ENCODE data around the gene MUC21.
"Not testable (repeated sequence)": the region's sequence is repeated elsewhere in the genome, so short reads cannot be mapped to it uniquely, and the experiment has no call there.

The MUC21 gene

DNA sequence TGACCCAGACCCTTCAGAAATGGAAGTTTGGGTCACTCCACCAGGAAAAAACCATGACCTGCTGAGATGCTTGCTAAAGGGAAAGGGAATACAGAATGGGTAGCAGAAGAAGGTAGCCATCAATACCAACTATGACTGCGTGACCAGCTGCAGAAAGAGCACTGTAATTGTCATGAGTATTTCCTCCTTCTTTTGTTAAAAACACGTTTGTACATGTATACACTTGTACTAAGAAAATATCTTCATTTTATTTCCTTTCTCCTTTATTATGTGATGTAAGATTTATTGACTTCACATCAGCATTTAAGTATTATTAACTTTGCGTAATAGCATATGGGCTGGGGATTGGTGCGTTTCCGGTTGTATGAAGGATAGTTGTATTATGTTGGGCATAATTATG is 12.6 kb upstream of the MUC21 start:
- no peak for DNase-seq

DNA sequence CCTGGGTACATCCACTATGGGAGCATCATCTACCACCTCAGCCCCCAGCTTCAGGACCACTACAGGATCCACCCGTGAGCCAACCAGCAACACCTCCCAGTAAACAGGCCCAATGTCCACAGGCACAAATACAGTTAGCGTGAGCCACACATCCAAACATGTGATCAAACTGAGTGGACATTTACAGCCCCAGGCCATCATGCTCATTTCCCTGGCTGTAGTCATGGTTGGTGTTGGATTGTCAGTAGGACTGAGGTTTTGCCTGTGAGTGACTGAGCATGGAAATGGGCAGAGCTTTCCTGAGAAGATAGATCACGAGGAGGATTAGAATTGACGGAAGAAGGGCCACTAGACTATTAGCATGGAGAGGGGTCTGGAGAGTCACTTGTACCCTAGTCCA is 10.7 kb upstream of the MUC21 start:
- DNase-seq = no peak

DNA sequence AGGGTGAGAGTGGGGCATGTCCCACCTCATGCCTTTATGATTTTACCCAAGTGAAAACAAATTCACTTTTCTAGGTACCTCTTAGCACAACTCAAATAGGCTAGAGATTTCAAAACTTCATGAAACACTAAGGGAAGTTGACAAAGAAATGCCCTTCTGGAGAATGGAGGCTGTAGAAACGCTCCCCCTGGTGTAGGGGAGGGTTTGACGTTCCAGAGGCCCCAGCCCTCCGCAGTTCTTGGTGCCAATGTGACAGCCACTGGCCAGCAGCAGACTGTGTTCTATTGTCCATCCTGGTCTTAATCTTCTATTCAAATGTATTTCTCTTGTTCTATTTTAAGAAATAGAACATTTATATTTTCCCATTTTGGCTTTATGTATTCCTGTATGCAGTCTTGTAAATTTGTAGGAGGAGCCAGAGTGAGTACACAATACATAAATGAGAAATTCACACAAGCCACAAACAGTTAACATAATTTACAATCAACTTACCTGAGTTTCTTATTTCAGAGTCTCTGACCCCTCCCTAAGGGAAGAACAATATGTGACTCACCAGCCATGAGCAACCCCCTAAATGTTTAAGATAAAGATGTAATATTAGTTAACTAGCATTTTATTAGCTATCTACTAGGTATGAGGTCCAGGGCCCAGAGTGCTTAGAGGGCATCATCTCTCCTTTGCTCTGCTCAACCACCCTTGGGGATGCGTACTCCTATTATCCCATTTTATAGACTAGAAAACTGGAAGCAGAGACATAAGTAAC is 8.8 kb upstream of the MUC21 start:
- no peak for DNase-seq

DNA sequence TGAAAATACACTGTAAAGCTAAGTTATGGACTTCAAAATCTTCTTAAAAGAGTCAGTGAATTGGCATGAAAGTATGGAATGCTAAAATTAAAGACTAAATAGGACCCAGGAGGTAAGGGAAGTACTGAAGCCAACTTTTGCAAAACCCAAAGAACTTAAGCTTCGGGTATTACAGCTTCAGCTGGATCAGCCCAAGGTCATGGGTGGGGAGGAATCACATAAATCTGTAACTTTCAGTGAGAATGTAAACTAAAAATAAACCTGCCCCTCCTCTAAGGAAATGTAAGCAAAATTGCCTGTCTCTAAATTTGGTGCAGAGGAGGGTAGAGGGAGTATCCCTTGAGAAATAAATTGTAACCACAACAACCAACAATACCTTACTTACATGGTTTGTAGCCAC is 4.4 kb upstream of the MUC21 start:
- DNase-seq = no peak

DNA sequence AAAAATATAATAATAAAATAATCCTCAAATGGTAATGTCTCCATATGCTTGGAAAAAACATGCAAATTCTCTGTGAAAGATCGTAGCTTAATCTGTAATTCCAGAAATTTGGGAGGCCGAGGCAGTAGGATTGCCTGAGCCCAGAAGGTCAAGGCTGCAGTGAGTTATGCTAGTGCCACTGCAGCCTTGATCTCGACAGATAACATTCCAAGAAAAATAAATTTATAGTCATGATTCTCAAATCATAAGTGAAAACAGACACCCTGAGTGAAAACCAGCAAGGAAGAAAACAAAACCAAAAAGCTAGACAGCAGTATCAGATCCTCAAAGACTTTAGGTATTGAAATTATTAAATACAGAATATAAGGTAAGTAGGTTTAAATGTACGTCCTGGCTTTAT is 3.8 kb upstream of the MUC21 start:
- DNase-seq = no peak

DNA sequence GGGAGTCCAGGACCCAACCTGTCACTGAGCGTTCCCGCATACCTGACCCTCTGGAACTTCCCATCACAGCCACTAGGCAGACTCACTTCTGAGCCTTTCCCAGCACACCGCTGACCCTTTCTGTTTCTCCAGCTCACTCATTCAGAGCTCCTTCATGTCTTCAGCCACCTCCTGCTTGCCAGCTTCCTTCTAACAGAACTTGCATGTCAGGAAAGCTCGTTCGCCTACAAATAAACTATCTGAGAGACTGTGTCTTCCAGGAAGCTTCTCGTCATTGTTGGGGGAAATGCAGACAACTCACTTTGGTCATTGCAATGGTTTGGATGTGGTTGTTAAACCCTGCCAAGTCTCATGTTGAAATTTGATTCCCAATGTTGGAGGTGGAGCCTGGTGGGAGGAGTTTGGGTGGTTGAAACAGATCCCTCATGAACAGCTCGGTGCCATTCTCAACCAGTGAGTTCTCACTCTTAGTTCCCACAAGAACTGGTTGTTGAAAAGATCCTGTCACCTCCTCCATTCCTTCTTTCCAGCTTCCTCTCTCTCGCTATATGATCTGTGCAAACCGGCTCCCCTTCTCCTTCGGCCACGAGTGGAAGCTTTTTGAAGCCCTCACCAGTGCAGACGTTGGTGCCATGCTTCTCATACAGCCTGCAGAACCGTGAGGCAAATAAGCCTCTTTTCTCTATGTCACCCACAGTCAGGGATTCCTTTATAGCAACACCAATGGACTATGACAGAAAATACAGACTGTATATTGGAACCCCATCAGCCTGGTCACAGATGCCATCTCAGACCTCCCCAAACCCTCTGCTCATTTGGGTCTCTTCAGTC is 1.4 kb upstream of the MUC21 start:
- no peak for DNase-seq

DNA sequence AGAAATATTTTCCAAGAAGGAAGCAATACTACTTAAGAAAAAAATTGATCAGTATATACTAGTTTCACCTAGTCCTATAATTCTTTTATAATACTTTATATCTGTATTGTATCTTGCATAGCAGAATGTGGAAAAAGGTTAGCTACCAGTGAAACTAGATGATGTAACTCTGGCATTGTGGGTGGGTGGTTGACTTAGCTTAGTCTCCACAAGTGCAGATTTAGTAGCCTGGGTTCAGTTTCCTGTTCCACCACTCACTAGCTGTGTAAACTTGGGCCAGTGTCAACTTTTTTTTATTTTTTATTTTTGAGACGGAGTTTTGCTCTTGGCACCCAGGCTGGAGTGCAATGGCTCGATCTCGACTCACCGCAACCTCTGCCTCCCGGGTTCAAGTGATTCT is 2.0 kb downstream of the MUC21 start:
- no peak for DNase-seq

DNA sequence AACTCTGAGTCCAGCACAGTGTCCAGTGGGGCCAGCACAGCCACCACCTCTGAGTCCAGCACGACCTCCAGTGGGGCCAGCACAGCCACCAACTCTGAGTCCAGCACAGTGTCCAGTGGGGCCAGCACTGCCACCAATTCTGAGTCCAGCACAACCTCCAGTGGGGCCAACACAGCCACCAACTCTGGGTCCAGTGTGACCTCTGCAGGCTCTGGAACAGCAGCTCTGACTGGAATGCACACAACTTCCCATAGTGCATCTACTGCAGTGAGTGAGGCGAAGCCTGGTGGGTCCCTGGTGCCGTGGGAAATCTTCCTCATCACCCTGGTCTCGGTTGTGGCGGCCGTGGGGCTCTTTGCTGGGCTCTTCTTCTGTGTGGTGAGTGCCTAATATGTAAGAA is 3.8 kb downstream of the MUC21 start:
- no peak for DNase-seq

DNA sequence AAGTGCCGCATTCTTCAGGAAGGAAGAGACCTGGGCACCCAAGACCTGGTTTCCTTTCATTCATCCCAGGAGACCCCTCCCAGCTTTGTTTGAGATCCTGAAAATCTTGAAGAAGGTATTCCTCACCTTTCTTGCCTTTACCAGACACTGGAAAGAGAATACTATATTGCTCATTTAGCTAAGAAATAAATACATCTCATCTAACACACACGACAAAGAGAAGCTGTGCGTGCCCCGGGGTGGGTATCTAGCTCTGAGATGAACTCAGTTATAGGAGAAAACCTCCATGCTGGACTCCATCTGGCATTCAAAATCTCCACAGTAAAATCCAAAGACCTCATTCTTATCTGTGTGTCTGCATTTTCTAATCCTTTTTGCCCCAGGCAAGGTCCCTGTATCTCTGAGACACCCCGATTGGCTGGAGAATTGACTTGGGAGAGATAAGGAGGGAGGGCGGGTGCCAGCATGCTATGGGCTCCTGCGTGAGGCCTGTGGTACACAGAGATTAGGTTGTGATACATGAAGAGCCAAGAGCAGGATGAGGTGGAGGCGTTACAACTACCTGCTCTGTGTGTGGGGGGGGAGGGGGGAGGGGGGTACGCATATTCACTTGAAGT is 4.8 kb downstream of the MUC21 start:
- DNase-seq = no peak

DNA sequence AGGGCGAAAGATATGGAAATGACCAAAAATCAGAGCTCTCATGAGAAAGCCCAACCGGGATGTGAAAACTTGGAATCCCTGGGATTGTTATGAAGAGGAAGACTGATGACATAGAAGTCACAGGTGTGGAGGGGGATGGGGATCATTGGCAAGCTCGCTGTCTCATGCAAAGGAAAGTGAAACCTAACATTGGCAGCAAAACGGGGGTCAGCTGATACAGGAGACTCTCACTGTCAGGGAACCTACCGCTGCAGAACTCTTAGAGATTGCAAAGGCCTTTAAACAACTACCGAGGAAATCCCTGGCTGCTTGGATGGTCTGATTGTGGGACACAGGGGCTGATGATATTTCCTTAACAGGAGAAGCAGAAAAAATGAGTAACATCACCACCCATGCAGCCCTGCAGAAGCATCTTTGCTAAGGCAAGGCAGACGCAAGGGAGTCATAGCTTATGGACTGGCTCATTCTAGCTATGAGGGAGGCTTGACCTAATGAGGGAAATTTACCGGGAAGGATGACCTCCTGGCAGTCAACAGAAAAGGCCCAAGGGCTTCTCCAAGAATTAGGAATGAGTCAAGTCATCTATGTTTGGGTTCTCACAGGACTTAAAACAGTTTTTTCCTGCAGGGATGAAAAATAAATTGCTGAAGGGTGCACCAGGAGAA is 7.0 kb downstream of the MUC21 start:
- DNase-seq = no peak

DNA sequence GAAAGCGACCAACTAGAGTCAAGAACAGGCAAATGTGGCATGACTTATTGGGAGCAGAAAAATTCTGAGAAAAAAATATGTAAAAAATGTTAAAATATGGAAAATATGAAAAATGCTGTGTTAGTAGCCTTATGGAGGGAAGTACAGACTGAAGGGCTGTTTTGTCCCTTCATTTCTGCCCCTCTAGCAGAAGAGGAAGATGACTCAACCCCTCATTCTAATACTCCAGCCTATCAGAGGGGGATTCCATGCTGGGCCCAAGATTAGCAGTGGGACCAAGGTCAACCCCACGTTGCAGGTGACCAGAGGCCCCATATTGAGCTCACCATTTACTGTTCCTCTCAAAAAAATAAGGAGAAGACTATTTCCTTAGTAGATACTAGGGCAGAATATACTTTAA is 8.4 kb downstream of the MUC21 start:
- DNase-seq = no peak

DNA sequence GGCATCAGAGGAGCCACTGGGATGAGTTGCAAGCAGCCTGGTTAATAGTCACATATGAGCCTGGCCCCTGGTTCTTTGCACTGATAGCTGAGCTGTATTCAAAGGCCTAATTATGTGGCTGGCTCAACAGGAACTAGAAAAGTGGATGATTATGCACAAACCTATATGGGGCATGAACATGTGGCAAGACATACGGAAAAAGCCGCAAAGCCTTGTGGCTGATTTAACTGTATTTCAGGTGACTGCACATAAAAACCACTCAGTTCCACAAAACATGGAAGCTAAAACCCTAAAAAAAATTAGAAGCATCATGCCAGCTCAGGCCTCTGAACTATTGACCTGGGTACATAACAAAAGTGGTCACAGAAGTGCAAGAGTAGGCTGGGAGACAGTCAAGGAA is 13.8 kb downstream of the MUC21 start:
- DNase-seq = no peak

DNA sequence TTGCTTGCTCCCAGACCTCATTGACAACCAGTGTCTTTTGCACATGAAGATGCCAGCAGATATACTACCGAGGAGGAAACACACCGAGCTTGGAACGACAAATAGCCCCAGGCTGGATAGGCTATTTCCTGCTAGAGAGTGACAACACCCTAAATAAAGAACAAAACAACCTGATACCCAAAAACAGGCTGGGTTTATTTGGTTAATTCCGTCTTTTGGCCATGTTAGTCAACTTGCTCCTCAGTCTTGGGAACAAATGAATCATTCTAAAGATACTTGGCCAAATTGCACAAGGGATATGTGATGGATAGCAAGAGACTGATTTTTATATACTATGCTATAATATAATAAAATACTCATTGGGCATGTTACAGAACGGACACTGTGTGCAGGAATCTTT is 15.3 kb downstream of the MUC21 start:
- DNase-seq = no peak

DNA sequence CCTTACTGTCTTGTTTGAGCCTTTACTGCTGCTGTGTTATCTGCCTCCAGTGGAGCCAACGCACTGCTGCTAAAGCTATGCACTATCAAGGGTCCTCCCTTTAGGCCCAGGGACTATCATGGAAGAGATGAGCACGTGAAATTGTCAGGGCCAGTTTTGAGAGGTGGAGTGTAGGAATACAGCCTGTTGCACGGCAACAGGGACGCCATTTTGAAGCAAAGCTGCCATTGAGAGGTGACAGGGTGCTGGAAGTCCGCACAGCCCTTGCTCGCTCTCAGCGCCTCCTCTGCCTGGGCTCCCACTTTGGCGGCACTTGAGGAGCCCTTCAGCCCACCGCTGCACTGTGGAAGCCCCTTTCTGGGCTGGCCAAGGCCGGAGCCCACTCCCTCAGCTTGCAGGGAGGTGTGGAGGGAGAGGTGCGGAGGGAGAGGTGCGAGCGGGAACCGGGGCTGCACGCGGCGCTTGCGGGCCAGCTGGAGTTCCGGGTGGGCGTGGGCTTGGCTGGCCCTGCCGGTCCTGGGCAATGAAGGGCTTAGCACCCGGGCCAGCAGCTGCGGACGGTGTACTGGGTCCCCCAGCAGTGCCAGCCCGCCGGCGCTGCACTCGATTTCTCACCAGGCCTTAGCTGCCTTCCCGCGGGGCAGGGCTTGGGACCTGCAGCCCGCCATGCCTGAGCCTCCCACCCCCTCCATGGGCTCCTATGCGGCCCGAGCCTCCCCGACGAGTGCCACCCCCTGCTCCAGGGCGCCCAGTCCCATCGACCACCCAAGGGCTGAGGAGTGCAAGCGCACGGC is 16.7 kb downstream of the MUC21 start:
- not testable (repeated sequence) for DNase-seq

DNA sequence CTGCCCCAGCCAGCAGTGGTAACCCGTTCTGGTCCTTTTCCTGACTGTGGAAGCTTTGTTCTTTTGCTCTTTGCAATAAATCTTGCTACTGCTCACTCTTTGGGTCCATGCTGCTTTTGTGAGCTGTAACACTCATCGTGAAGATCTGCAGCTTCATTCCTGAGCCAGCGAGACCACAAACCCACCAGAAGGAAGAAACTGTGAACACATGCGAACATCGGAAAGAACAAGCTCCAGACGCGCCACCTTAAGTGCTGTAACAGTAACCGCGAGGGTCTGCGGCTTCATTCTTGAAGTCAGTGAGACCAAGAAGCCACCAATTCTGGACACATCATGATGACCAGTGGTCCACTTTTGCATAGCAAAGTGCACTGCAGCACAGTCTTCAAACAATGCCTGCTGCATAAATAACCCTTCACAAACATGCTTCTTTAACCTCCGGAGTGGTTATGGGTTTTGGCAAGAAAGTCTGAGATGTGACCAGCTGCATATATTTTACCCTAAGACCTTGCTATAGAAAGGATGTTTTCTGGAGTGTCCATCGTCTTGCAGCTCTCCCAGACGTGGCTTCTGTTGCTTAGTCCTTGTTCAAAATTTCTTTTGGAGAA is 17.9 kb downstream of the MUC21 start:
- DNase-seq = no peak

DNA sequence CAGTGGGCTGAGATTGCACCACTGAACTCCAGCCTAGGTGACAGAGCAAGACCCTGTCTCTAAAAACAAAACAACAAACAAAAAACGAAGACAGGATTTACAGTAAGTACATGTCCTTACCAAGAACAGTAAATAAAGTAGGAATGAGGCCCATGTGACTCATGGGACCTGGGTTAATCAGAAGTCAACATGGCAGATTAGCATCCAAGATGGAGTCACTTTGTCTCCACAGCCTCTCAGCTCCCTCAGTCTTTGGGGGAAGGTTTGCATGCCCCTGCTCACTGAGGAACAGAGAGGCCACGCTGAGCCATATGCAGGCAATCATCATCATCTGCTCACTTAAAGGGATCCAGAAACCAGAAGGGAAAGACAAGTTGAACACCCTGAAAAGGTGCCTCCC is 19.0 kb downstream of the MUC21 start:
- no peak for DNase-seq

DNA sequence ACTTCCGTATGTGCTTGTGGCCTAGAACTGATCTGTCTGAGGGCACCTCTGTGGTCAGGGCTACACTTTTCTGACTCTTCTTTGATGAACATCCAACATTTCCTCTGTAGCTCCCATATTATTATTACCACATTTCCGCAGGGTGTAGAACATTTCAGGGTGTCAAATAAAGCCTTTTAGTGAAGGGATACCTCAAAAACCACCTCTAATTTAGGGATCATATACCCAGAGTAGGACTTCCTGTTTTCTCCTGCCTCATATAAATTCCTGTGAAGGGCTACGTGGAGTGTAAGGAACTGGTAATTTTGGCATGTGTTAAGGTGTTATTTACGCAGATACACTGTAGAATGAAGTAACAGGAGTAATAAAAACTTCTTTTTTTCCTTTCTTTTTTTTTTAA is 21.3 kb downstream of the MUC21 start:
- DNase-seq = no peak

DNA sequence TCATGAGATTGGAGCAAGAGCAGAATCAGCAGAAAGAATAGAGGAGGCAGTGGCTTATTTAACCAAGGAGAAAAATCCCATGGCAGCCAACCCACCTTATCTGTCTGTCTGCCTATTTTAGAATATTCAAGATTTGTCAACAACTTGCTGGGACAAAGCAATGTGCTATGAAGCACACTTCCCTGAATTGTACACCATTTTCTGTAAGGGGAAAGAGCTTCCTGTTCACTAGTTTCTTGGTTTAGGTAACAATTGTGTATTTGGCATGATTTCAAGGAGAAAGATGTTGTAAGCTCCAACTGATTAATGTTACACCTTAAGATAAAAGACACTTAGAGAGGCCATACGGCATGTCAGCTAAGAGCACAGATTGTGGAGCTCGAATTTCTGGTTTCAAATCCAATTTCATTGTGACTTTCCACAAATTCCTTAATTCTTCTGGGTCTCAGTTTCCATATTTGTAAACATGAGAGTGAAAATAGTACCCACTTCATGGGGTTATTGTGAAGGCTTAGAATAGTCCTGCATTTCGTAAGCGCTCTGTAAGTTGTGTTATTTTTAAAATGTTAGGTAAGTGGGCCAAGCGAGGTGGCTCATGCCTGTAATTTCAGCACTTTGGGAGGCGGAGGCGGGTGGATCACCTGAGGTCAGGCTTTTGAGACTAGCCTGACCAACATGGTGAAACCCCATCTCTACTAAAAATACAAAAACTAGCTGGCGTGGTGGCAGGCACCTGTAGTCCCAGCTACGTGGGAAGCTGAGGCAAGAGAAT is 21.9 kb downstream of the MUC21 start:
- no peak for DNase-seq

DNA sequence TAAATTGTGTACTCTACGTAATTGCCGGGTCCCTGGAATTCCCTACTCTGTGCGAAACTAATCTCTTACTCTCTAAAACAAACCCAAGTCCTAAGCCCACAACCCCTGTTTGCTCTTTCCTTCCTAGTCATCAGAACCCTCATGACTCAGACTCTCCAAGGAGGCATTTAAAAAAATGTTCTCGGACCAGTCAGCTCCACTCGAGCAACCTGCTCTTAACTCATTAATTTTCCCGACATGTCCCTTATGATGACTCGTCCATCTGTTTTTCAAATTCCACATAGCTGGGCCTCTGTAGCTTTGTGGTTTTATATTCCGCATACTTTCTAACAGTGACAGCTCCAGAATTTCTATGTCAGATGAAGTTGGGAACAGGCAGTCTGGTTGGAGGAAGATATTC is 24.2 kb downstream of the MUC21 start:
- DNase-seq = no peak

DNA sequence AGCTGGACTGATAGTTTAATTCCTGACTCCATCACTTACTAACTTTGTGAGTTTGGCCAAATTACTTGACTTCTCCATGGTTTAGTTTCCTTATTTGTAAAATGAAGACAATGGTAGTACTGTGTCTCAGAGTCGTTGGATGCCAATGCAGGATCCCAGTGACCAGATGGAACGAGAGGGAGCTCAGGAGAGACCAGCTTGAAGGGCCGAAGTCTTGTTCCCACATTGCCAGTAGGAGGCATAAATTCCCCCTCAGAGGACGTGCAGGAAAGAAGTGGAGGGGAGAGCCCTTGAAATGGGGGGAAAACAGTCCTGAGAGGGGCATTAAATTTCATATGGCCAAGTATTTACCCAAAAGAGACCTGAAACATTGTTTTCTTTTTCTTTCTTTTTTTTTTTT is 24.6 kb downstream of the MUC21 start:
- DNase-seq = no peak

DNA sequence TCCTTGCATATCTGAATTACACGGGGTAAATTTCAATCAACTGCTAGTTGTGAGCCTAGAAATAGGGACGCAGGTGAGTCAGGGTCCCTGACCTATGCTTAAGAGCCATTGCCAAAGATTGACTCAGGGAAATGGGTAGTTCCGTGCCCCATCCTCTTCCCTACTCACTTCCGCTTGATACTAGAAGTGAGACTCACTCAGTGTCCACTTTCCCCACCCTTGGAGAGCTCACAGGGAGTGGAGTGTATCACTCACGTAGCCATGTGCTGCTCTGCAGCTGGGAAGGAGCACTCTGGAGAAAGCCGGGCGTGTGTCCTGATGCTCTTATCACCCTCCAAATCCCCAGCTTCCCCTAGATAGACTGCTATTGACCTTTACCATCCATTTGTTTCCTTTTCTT is 26.2 kb downstream of the MUC21 start:
- no peak for DNase-seq

Measured in activated gamma-delta T cell (primary cell).